EH (cell line): ENCODE data around the gene C10orf95.

Experiments used
- DNase-seq: peaks from one replicate; pipeline ENCODE4 v3.0.0-alpha.2; 2015; ENCODE audit warnings: low read depth

Gene C10orf95

DNA sequence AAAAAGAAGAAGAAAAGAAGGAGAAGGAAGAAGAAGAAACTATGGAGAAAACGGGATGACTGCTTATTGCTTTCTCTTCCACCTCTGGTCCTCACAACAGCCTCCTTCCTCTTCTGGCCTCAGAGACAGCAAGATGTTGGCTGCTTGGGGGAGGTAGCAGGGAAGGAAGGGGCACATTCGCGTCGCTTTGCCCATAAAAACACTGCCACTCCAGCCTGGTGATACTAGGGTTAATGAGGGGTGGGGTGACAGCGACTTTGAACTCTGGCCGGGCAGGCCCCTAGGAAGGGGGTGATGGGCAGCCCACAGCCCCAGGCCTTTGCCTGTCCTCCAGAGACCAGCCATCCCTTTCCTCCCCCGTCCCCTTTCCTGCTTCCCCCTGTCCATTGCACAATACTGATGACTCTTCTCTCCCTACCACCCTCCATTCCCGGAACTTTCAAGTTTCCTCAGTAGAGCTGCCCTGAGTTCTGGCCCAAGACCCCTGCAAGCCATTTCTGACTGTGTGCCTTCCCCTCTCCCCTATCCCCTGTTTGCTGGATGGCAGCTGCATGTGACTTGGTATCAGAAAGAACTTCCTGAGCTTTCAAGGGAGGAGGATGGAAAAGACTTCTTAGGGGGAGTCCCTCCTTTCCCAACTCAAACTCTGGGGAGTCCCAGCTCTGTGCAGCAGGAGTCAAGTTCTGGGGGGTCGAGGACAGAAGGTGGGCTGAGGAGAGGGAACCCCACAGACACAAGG lies 16.8 kb downstream of the C10orf95 start:
- DNase-seq = peak; percentile 56

DNA sequence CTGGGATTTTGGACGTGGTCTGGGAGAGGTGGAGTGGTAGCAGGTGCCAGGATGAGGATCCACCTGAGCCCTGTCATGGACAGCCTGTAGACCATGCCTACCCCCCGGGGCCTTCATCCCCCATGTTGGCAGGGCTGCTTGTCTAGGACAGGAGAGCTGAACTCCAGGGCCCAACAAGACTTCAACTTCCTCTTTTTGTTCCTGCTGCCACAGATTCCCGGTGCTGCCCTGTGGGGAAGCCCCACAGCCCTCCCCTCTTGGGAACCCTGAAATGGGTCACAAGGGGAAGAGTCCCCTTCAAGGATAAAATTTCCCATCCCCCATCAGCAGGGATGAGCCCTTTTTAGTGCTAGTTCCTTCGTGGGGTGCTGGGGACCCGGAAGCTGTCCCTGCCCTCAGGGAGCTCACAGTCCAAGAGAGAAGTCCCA lies 17.7 kb downstream of the C10orf95 start:
- no peak for DNase-seq

DNA sequence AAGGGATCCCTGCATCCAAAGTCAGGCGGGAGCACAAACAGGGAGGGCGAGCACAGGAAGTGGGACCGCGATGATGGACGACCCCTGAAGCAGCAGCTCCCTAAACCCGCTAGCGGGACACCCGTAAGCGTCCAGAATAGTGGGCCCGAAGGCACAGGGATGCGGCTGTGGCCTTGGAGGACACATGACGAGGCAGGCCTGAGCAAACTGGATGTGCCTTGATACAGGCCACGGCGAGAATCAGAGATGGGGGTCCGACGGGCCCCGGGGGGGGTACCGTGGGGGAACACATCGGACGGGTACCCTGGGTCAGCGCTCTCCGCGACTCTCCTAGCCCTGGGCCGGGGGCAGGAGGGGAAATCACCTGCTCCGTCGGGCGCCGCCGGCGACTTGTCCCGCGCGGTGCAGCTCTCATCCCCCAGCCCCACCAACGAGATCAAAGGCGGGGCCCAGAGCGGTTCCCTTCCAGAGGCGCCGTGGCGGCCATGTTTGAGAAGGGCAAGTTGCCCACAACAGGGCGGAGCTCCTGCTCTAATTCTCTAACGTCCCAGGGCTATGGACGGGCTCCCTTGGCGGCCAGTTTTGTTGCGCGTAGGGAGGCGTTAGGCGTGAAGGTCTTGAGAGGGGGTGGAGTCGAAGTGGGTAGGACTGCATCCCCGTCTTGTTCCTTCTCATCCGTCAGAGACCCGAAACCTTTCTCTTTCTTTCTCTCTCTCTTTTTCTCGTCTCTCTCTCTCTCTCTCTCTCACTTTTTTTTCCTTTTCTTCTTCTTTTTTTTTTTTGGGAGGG lies 19.0 kb downstream of the C10orf95 start, which contains the start of gene CUEDC2:
Gene CUEDC2 (minus strand): TSS at position 413 of the 789 bp plus-strand sequence. CDS start 7,386 bp downstream, outside the sequence.
- peak; percentile 97 for DNase-seq

DNA sequence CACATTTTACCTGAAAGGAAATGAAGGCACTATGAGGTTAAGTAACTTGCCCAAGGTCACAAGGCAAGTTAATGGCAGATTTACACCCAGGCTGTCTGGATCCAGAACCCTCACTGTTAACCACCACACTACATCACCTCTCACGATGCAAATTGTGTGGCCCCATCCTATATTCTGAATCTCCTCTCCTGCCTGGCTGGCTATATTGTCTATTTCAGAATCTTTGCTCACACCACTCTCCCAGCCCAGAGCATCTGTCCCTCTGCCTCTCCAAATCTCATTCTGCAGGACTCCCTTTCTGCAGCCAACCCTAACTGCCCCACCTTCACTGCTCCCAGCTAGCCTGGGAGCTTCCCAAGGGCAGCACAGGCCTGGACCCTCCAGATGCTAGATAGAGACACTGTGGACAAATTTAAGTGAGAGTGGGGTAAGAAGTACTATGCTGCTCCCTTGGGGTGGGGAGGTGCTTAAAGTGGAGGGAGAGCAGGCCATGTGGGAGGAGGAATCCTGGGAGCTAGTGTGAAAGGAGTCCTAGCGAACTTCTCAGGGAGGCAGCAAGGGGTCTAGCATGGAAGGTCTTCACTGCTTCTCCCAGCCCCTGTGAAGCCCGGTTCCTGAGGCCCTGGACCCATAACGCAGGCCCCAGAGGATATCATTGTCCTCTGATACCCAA lies 19.8 kb downstream of the C10orf95 start:
- DNase-seq = peak; percentile 50

DNA sequence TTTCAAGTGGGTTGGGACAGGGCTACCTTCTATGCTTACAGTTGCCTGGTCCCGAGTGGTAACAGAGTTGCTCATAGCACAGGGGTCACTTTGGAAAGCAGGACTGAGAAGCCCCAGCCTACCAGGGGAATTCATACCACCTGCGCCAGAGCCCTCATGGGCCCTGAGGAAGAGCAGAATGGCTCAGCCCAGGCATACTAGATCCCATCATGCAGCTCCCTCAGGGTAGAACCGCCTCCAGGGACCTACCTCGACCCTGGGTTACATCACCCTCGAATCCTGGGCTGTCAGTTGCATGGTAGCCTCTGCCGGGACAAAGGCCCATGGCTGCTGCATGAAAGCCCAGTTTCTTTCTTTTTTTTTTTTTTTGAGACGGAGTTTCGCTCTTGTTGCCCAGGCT lies 21.9 kb downstream of the C10orf95 start:
- no peak for DNase-seq

DNA sequence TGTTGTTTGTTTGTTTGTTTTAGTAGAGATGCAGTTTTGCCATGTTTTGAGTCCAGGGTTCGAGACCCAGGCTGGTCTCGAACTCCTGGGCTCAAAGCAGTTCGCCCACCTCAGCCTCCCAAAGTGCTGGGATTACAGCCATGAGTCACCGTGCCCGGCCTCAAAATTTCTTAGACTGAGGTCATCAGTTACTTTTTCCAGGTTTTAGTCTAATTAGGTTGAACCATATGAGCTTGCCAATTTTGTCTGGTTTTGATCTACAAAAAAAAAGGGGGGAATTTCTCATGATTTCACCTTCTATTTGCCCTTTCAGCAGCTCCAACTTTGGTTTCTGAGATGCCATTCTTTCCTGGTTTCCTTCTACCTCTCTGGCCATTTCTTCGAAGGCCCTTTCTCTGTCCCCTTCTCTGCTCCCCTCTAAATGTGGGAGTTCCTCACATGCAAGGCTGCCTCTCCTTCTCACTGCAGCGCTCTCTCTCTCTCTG lies 24.5 kb downstream of the C10orf95 start:
- peak; percentile 53 for DNase-seq

DNA sequence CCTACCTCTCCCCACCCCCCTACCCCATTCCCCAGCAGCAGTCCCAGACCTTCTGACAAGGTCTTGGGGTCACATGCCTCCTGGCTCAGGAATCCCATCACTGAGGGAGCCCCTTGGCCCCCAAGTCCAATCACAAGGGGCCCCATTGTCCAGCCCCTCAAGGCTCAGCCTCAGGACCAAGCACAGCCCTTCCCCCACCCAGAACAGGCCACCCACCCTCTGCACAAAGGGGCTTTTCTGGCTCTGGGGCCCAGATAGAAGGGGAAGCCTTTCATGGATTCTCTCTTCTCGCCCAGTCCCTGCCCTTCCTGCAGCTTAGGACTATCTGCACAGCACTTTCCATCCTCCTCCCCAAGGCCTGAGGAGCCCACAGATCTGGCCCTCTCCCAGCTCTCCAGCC lies 25.9 kb downstream of the C10orf95 start:
- no peak for DNase-seq

DNA sequence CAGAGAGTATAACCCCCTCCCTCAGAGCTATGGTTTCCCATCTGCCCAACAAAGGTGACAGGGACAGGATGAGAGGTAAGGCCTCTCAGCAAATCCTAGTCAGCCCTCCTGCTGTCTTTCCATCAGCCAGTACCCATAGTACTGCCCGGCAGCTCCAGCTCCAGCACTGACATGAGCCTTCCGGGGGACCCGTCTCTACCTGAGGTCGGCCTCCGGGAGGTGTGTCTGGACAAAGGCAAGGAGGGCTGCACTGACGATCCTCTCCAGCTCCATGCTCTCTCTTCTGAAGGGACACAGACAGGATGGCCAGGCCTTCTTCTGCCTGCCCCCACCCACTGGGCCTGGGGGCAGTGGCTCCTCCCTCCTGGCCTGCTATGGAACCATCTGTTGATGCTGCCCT lies 26.4 kb downstream of the C10orf95 start:
- DNase-seq = no peak

DNA sequence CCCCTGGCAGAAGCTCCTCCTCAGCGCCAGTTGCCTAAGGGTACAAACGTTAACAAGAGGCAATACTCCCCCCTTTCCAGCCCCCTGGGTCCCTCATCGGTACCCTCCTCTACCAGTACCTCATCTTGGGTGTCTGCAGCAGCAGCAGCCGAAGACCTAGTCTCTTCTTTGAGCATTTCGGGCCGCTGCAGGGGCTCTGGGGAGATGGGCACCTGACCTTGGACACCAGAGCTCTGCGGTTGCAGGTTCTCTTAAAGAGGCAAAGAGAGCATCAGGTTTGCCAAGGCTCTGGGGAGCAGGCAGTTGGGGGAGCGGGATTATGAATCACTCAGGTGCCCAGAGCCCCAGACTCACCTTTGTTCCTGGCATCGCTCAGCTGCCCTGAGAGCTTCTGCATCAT lies 27.2 kb downstream of the C10orf95 start:
- DNase-seq = no peak

DNA sequence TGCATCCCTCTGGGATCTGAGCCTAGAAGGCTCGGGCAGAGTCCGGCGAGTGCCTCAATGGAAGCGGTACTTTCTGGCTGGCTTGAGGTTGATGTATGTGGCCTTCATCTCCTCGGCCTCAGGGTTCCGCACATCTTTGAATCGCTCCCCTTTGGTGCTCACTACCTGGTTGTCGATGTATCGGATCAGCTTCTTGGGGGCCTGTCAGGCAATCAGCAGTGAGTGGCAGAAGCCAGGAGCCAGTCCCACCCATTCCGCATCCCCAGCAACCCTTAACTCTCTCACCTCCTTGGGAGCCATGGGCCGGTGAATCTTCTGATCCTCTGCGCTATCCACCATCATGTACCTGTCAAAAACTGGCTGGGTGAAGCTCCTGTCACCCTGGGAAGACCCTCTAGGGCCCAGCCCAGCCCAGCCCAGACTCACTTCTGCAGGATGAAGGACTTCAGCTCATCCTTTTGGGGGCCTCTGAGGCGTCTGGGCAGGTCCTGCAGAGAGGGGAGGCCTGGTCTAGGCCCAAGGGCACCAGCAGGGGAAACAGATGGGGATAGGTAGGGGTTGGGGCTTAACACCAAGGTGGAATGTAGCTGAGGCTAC lies 27.9 kb downstream of the C10orf95 start:
- DNase-seq = no peak

DNA sequence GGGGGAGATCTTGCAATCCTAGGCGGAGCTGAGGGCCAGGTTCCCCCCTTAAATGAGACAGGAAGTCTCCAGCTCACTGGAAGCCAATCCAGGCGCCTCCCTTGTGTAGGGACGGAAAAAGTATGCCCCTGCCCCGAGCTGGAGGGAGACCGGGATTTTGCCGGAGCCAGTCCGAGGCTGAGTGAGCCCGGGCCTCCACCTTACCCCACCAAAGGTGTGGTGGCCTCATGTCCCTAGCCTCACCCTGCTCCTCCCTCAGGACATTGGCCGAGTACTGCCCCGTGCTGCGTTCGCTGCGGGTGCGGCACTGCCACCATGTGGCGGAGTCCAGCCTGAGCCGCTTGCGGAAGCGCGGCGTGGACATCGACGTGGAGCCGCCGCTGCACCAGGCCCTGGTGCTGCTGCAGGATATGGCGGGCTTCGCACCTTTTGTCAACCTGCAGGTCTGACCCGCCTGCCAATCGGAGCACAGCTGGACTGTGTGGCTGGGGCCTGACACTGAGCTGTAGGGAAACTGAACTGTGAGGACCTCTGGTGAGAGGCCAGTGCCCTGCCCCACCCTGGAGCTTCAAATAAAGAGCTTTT lies 28.7 kb downstream of the C10orf95 start:
- peak; percentile 74 for DNase-seq

DNA sequence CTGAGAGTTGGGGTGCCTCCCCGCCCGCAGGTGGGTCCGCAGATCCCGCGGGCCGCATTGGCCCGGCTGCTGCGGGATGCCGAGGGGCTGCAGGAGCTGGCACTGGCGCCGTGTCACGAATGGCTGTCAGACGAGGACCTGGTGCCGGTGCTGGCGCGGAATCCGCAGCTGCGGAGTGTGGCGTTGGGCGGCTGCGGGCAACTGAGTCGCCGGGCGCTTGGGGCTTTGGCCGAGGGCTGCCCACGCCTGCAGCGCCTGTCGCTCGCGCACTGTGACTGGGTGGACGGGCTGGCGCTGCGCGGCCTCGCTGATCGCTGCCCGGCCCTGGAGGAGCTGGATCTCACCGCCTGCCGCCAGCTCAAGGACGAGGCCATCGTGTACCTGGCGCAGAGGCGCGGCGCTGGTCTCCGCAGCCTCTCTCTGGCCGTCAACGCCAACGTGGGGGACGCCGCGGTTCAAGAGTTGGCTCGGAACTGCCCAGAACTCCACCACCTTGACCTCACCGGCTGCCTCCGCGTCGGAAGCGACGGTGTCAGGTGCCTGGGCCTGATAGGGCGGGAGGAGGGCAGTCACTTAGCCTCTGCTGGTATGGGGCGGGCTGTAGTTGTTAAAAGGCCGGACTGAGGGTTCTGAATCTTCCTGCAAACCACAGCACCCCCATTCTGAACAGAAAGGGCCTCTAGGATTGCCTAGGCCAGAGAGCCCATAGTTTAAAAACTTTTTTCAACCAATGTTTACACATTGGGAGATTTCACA lies 29.4 kb downstream of the C10orf95 start:
- no peak for DNase-seq

DNA sequence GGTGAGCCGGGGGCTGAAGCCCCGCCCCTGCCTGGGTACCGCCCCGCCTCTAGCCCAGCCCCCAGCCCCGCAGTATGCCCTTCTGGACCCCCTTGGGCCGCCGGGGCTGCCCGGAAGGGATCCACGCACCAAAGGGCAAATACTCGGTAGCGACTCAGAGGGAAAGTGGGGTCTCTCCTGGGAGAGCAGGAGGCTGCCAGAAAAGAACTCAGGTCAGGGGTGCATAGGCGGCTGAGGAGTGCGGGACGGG lies 29.9 kb downstream of the C10orf95 start:
- DNase-seq = no peak

DNA sequence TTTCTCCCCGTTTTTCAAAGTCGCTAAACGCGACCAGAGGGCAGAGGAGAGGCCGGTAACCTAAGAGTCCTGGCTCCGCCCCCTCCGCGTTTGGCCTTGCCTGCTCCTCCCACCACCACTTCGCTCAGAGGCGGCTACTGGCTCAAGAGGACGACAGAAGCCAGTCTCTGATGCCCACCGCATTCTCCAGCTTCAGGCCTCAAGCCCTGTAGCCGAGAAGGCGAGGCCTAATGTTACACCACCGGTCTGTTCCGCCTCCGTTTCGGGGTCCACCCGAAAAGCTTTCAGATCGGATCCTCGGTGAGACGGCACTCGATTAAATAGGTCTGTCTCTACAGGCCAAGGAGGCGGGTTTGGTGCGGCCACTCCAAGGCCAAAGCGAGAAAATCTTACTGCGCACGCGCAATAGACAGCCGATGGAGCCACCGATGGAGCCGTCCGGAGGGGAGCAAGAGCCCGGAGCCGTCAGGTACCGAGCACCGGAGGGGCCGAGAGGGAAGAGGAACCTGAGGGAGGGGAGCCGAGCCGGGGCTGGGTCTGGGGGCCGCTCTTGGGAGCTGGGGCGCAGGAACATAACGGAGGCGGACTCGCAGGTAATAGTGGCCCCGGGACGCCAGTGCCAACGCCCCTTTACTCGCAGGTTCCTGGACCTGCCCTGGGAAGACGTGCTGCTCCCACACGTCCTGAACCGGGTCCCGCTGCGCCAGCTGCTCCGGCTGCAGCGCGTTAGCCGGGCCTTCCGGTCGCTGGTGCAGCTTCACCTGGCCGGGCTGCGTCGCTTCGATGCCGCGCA lies 30.4 kb downstream of the C10orf95 start, which contains the start of gene FBXL15:
Gene FBXL15 (plus strand): TSS at position 123 of the 793 bp plus-strand sequence. CDS start 294 bp downstream, at position 417.
- DNase-seq = peak; percentile 96

DNA sequence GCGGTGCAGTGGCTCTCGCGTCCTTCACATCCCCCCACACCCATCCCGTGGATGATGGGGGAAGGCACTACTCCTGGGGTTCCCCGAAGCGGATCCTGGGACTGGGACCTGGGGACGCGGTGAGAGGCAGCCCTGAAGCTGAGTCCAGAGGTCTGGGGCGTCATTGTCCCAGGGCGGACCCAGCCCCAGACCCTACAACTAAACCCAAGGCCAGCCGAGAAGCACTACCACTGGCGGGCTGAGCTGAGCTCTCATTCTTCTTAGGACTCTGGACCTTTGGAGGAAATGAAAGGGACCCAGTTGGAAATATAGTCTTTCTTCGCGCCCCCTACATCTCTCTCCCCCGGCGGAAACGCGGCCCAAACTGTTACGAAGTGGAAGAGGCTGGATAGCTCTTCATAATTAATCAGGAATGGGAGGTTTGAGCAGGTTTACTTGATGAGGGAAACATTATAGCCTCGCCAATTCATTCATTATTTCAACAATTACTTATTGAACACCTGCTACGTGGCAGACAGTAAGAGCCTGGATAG lies 31.1 kb downstream of the C10orf95 start:
- no peak for DNase-seq

DNA sequence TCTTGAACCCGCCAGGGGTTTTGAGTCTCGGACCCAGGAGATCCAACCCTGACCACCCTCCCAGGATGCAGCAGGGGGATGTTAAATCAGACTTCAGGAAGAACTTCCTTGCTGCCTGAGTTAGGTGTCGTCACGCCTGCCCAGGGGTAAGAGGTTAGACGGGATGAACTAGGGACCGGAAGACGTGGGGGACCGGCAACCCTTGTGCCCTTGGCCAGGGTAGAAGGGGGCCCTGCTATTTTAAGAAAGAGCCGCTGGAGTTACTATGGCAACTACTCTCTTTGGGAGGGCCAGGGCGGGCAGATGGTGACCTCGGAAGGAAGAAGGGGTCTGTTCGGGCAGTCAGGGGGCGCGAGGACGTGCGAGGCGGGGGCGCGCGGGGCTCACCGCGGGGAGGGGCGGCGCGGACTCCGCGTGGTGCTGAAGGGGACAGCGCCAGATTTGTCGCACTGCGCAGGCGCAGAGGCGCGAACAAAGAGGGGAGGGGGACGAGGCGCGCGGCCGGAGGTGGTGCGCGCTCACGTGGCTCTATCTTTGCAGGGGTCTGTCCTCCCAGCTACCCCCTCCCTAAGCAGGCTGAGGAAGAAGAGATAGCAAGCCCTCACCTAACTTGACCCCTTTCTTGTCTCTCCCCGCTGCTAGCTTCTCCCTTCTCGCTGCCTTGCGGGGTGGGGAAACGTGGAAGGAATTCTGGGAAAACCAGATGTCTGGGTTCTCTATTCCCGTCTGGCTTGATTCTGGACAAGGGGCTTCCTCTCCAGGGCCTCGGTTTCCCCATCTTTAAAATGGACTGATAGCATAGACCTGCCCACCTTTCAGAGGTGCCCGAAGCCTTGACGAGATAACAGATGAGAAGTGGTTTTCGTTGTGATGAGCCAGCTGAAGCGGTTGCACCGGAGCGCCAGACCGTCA lies 31.8 kb downstream of the C10orf95 start:
- DNase-seq = peak; percentile 38

DNA sequence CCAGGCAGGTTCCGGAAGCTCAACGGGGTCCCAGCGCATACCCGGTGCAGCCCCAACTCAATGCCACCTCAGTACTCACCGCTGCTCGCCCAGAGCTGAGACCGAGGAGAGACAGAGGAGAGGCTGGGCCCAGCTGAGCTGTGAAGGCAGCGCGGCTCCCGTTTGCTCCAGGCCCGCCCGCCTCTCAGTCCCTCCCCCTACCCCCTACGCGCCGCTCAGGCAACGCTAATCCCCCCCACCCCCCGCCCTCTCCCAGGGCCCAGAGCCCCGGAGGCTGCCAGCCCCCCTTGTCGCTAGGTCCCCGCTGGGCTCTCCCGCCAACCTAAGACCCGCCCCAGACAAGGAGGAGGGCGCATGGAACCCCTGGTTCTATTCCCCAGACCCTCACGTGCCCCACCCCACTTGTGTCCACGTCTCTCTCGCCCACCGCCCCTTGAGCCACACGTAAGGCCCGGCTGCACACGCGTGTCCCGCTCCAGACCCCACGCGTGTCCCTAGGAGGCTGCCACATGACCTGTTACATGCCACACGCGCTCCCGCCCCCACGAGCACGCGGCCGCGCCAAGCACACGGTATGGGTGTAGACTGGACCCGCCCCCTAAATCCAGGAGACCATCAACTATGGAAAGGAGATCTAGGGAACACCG lies 32.6 kb downstream of the C10orf95 start, which contains the start of gene PSD:
Gene PSD (minus strand): TSS at position 164 of the 647 bp plus-strand sequence. CDS start 1,747 bp downstream, outside the sequence.
- DNase-seq = no peak

DNA sequence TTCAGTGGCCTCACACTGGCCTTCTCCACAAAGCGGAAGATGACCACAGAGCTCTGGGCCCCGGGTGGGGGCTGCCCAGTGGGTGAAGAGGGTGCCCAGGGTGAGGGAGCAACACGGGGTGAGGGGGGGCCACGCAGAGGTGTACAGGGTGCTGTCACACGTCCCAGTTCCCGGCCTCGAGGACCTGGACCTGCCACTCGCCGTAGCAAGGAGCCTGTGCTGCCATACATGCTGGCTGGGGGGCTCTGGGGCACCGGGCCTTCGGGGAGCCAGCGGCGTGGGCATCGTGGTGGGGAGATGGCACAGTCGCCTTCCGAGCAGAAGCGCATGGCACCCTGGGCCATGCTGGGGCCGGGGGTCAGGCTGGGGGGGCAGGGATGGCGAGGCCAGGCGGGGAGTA lies 34.6 kb downstream of the C10orf95 start:
- no peak for DNase-seq
